IPS-NIHi7 (cell line): ENCODE measurements around the gene TCL1A.
A peak's percentile ranks its signal among the peaks of the same experiment; 100 is the strongest.

Source experiments
- DNase-seq: peaks from one replicate; pipeline ENCODE4 v3.0.0; 2012; ENCODE audit warnings: mixed read lengths; ENCODE audit errors: extremely low spot score

TCL1A gene

DNA sequence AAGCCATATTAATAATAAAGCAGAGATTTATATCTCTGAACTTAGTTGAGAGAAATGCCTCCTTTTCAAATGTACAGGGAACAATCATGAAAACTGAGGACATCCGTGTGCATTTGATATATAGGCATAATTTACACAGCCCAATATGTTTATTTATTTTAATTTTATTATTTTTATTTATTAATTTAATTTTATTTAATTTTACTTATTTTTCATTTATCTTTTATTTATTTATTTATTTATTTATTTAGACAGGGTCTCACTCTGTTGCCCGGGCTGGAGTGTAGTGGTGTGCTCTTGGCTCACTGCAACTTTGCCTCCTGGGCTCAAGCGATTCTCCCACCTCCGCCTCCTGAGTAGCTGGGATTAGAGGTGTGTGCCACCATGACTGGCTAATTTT is 8.4 kb downstream of the TCL1A start:
- no peak for DNase-seq

- no peak for DNase-seq
Observed at GRCh38 chr14:95703805-95704204, 10.1 kb downstream of the TCL1A start.

- DNase-seq = no peak
Observed at GRCh38 chr14:95703341-95703740, 10.6 kb downstream of the TCL1A start.

DNA sequence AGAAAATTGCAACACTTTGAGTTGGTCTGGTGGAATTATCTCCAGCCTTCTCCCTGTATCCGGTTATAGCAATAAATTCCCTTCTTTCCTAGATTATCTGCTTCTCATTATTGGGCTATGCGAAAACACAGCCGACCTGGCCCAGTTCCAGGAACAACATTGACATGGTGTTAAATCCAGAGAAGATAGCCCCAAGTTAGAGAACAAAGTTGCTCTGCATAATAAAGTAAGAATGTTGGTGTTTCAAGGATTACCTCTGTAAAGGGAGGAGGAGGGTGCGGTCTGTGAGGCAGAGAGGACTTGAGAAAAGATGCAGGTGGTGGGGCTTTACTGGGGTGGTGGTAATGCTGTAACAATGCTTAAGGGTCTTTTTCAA is 12.1 kb downstream of the TCL1A start:
- no peak for DNase-seq

GRCh38 chr14:95700221-95700976 is 13.5 kb downstream of the TCL1A start:
- DNase-seq = no peak

- DNase-seq = no peak
Observed at GRCh38 chr14:95699412-95699811, 14.5 kb downstream of the TCL1A start.

DNA sequence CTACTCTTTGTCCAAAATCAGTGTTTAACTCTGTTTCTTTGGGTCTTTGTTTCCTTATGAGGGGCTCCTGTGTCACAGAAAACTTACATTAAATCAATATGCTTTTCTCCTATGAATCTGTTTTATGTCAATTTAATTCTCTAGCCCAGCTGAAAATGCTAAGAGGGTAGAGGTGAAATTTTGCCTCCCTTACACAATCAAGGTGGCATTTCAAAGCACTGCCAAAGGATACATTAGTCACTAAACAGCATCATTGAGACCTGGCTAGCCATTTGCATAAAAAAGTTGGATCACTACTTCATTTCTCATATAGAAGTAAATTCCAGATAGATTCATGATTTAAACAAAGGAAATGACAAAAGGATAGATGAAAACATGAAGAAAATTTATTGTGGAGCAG is 15.6 kb downstream of the TCL1A start:
- no peak for DNase-seq

DNA sequence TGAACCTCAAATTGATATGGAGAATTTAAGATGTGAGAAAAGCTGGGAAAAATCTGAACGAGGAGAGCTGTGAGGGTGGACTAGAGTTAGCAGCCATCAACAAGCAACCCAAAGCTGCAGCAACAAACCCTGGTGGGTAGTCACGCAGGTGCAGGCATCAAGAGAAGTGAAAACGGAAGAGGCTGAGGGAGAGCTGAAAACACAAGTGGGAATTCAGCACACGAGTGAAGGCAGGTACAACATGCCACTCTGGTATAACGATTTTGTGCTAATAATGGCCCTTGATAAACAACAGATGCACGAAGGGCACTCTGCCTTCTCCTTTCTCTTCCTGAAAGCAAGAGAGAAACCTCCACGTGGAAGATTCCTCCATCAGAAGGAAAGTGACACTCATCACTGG is 16.2 kb downstream of the TCL1A start:
- no peak for DNase-seq

GRCh38 chr14:95696741-95697140 is 17.2 kb downstream of the TCL1A start:
- no peak for DNase-seq

GRCh38 chr14:95695913-95696312 is 18.0 kb downstream of the TCL1A start:
- no peak for DNase-seq

DNA sequence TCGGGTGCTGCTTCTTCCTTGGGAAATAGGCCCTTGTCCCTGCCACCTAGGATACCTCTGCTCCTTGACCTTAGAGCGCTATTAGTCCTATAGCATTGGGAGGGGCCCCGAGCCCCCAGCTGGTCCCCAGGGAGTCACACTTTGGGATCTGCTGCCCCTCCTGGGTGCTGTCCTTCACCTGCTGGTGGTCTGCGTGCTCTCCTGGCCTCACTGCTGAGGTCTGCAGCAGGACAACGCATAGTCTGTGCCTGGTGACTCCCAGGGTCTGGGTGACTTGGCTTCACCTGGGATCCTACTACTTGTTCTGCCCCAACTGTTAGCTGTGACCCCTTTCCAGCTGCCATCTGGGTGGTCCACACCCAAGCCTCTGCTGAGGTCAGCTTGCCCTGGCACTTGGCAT is 18.9 kb downstream of the TCL1A start:
- DNase-seq = no peak

DNA sequence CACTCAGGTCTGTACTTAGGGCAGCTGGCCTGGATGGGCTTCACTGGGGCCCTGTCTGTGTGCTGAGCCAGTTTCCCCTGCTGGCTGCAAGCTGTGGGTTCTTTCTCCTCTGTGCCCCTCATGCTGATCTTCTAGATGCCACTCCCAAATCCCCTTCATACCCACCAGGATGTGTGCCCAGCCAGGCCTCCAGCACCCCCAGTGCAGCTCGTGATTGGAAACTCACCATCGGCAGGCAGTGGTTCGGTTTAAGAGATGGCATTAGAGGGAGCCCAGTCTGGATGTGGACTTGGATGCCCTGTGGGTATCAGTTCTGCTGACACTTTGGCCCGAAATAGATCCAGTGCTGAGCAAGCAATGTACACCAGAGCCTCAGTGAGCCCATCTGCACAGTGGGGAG is 21.8 kb downstream of the TCL1A start:
- DNase-seq = no peak

DNA sequence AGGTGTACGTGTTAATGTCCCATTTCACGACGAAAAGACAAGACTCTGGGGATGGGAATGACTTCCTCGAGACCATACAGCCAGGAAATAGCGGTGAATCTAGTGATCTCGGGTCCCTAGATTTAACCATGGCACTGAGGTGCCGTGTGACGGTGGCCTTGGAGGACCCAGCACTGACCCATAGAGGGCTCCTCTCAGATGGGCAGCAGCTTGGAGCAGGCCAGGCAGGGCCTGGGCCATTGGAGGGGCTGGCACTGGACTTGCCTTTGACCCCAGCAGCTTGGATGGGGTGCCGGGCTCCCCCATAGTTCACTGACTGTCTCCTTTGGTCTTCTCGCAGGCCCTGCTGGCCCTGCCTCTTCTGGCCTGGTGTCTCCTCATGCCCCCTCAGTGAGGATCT is 22.3 kb downstream of the TCL1A start:
- DNase-seq = no peak

- no peak for DNase-seq
Observed at GRCh38 chr14:95690815-95691214, 23.1 kb downstream of the TCL1A start.

DNA sequence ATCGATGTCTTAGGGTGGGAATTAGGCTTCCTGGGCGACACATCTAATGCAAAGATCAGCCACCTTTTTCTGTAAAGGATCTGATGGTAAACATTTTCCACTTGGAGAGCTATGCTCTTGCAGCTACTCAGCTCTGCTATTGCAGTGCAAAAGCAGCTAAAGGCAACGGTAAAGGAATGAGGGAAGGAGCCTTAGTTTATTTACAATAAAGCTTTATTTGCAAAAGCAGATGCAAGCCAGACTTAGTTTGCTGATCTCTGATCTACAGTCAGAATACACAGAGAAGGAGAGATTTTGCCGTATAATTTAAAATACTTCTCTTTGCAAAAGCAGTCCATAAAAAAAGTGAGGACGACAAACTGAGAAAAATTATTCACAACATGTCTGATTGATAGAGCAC is 24.5 kb downstream of the TCL1A start:
- DNase-seq = no peak

- no peak for DNase-seq
Observed at GRCh38 chr14:95686935-95687334, 27.0 kb downstream of the TCL1A start.

GRCh38 chr14:95685978-95686922 is 27.7 kb downstream of the TCL1A start, which contains the start of gene TCL1B:
Gene TCL1B, plus strand, starts transcription at chr14:95686426. Its CDS starts 42 bp downstream, at chr14:95686468.
- DNase-seq = peak; percentile 51

GRCh38 chr14:95683793-95684192 is 30.1 kb downstream of the TCL1A start:
- DNase-seq = peak; percentile 84

GRCh38 chr14:95681153-95681552 is 32.8 kb downstream of the TCL1A start:
- no peak for DNase-seq

DNA sequence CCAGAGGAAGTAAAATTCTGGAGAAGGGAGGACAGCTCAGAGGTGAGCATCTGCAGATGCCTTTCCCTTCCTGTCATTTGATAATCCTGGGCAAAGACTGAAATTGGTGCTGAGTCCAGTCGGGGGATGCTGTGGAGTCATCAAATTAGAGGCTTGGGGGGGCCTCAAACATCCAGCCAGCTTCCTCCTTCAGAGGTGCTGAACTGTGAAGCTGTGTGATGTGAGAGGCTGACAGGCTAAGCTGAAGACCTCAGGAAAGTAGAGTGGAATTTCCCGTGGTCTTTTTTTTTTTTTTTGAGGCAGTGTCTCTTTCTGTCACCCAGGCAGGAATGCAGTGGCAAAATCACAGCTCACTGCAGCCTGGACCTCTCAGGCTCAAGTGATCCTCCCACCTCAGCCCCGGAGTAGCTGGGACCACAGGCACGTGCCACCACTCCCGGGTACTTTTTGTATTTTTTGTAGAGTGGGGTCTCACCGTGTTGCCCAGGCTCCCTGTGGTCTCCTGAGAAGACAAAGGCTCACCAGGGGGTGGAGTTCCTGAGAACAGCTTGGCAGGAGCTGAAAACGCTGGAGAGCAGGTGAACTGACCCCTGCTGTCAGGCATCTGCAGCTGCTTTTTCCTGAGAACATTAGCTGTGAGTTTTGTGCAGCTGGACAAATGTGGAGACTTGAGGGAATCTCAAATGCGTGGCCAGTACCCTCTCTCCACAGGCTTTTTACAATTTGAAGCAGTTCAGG is 33.8 kb downstream of the TCL1A start:
- DNase-seq = no peak

GRCh38 chr14:95679148-95679815 is 34.6 kb downstream of the TCL1A start:
- DNase-seq = no peak
